Stimulated activated CD8-positive, alpha-beta memory T cell treated with anti-CD3 and anti-CD28 coated beads, Interleukin-4, amount 100 ng/mL, for 4 hours (primary cell): ENCODE data around the gene FAM162A.
A peak's percentile ranks its signal among the peaks of the same experiment; 100 is the strongest.
"Not testable (repeated sequence)": the region's sequence is repeated elsewhere in the genome, so short reads cannot be mapped to it uniquely, and the experiment has no call there.

ENCODE experiments used
- DNase-seq, 2 donors: peaks; one replicate each; pipeline ENCODE4 v3.0.0-alpha.2; 2020; ENCODE audit warnings: low read depth in 2 of 2, low spot score in 1 of 2

FAM162A gene

GRCh38 chr3:122383771-122384697 lies at the start of gene FAM162A:
Gene FAM162A, plus strand, starts transcription at chr3:122384182. Its CDS starts 84 bp downstream, at chr3:122384266.
- DNase-seq: peak; percentile 75 to 82

- no peak for DNase-seq
Observed at GRCh38 chr3:122342803-122343202, 41.2 kb upstream of the FAM162A start.

GRCh38 chr3:122343654-122344053 lies 40.3 kb upstream of the FAM162A start:
- no peak for DNase-seq

GRCh38 chr3:122349171-122349570 lies 34.8 kb upstream of the FAM162A start:
- no peak for DNase-seq

- DNase-seq: no peak
Observed at GRCh38 chr3:122350814-122351418, 33.1 kb upstream of the FAM162A start.

- DNase-seq: no peak
Observed at GRCh38 chr3:122351612-122352011, 32.4 kb upstream of the FAM162A start.

GRCh38 chr3:122353215-122353614 lies 30.8 kb upstream of the FAM162A start:
- DNase-seq: no peak

- no peak for DNase-seq
Observed at GRCh38 chr3:122353893-122354401, 30.0 kb upstream of the FAM162A start.

- DNase-seq: no peak
Observed at GRCh38 chr3:122355612-122356011, 28.4 kb upstream of the FAM162A start.

GRCh38 chr3:122356402-122356801 lies 27.6 kb upstream of the FAM162A start:
- no peak for DNase-seq

GRCh38 chr3:122357828-122358702 lies 25.9 kb upstream of the FAM162A start:
- no peak for DNase-seq

GRCh38 chr3:122358703-122359032 lies 25.3 kb upstream of the FAM162A start:
- no peak for DNase-seq

GRCh38 chr3:122362026-122362425 lies 22.0 kb upstream of the FAM162A start:
- no peak for DNase-seq

GRCh38 chr3:122364490-122364889 lies 19.5 kb upstream of the FAM162A start:
- no peak for DNase-seq

GRCh38 chr3:122365073-122365472 lies 18.9 kb upstream of the FAM162A start:
- no peak for DNase-seq

GRCh38 chr3:122365582-122366378 lies 18.2 kb upstream of the FAM162A start:
- DNase-seq: not testable (repeated sequence)

GRCh38 chr3:122366379-122366749 lies 17.6 kb upstream of the FAM162A start:
- no peak for DNase-seq

GRCh38 chr3:122374034-122374433 lies 9.9 kb upstream of the FAM162A start:
- no peak for DNase-seq

- DNase-seq: no peak
Observed at GRCh38 chr3:122377975-122378374, 6.0 kb upstream of the FAM162A start.

- DNase-seq: peak; percentile 60 to 67
Observed at GRCh38 chr3:122382888-122383666, 905 bp upstream of the FAM162A start, which contains the start of gene MIX23. Gene MIX23, minus strand, starts transcription at chr3:122383231. Its CDS starts 7 bp downstream, at chr3:122383224.
